CD14-positive monocyte (primary cell): Measurements from ENCODE around the gene AHCYL1. TPM values are rescaled to one million over a fixed set of nuclear protein-coding genes. Genes with fewer than 3 reads are reported as not detected.

ENCODE experiments used
- DNase-seq, 3 donors: peaks; one replicate each; pipeline ENCODE4 v3.0.0-alpha.2; 2011 to 2022
- H2AFZ ChIP-seq: 2 replicates; pipeline ENCODE4 v1.6.0; 2012; ENCODE audit warnings: mild to moderate bottlenecking, low read depth, low read length, inconsistent platforms; ENCODE audit not compliant: insufficient read depth, poor library complexity, severe bottlenecking
- H3K27ac ChIP-seq, 2 donors: 1 replicate in 1 of 2; 2 replicates in 1 of 2; pipeline ENCODE4 v1.5.1; 2012 to 2013; ENCODE audit warnings: low read length in 2 of 2, control low read depth in 1 of 2, inconsistent platforms in 1 of 2, low read depth in 1 of 2, mild to moderate bottlenecking in 1 of 2
- H3K27me3 ChIP-seq, 2 donors: one replicate each; pipeline versions ENCODE4 v1.6.0 to v1.6.1; 2011 to 2013; ENCODE audit warnings: low read length in 2 of 2; ENCODE audit not compliant: control insufficient read depth in 2 of 2, insufficient read depth in 2 of 2
- H3K36me3 ChIP-seq, 2 donors: replicated peaks in 1 of 2; 1 replicate in 1 of 2; 2 replicates in 1 of 2; pipeline versions ENCODE4 v1.5.1 to v1.6.1; 2012 to 2013; ENCODE audit warnings: low read length in 2 of 2, control low read depth in 1 of 2, inconsistent platforms in 1 of 2, mild to moderate bottlenecking in 1 of 2; ENCODE audit not compliant: insufficient read depth in 2 of 2, control insufficient read depth in 1 of 2
- H3K4me1 ChIP-seq, 2 donors: 1 replicate in 1 of 2; 2 replicates in 1 of 2; pipeline versions ENCODE4 v1.5.1 to v1.6.1; 2012 to 2013; ENCODE audit warnings: low read length in 2 of 2, control low read depth in 1 of 2, inconsistent platforms in 1 of 2, mild to moderate bottlenecking in 1 of 2, moderate library complexity in 1 of 2; ENCODE audit not compliant: insufficient read depth in 2 of 2, control insufficient read depth in 1 of 2
- H3K4me2 ChIP-seq: replicated peaks from 2 replicates; pipeline ENCODE3; 2012; ENCODE audit warnings: low read length, moderate library complexity, mild to moderate bottlenecking; ENCODE audit not compliant: poor library complexity, severe bottlenecking; ENCODE audit errors: extremely low read depth
- H3K4me3 ChIP-seq, 3 experiments: fragments of 200-600 bp in 1 of 3; sonication (generic) in 1 of 3; replicated peaks in 1 of 3; 1 replicate in 2 of 3; 2 replicates in 1 of 3; pipeline ENCODE4 v1.5.1; 2011 to 2013; ENCODE audit warnings: low read length in 3 of 3, mild to moderate bottlenecking in 3 of 3, control low read depth in 2 of 3, low read depth in 2 of 3, inconsistent platforms in 1 of 3, moderate library complexity in 1 of 3
- H3K79me2 ChIP-seq: 2 replicates; pipeline ENCODE4 v1.6.0; 2012; ENCODE audit warnings: mild to moderate bottlenecking, control low read depth, inconsistent platforms, low read length, moderate library complexity; ENCODE audit not compliant: insufficient read depth
- H3K9ac ChIP-seq: 2 replicates; pipeline ENCODE4 v1.6.0; 2017; ENCODE audit warnings: low read length, mild to moderate bottlenecking; ENCODE audit not compliant: insufficient read depth, poor library complexity, severe bottlenecking
- H3K9me3 ChIP-seq, 2 donors: replicated peaks in 1 of 2; 1 replicate in 1 of 2; 2 replicates in 1 of 2; pipeline versions ENCODE4 v1.5.1 to v1.6.1; 2012 to 2013; ENCODE audit warnings: low read length in 2 of 2, control low read depth in 1 of 2; ENCODE audit not compliant: control insufficient read depth in 1 of 2, insufficient read depth in 1 of 2
- H4K20me1 ChIP-seq: 2 replicates; pipeline ENCODE4 v1.6.0; 2012; ENCODE audit warnings: mild to moderate bottlenecking, low read length, control low read depth, moderate library complexity; ENCODE audit not compliant: insufficient read depth
- H3K27ac Mint-ChIP-seq, 7 donors: one replicate each; pipeline ENCODE4 v1.8.0; 2020; ENCODE audit warnings: mild to moderate bottlenecking in 7 of 7, mixed read lengths in 7 of 7, moderate library complexity in 6 of 7, inconsistent platforms in 2 of 7
- H3K27me3 Mint-ChIP-seq, 3 donors: one replicate each; pipeline ENCODE4 v1.8.0; 2021 to 2022; ENCODE audit warnings: low read depth in 3 of 3, mild to moderate bottlenecking in 3 of 3, mixed read lengths in 3 of 3, moderate library complexity in 3 of 3, inconsistent platforms in 1 of 3
- H3K36me3 Mint-ChIP-seq, 2 donors: one replicate each; pipeline ENCODE4 v1.8.0; 2020; ENCODE audit warnings: mixed read lengths in 2 of 2, inconsistent platforms in 1 of 2, mild to moderate bottlenecking in 1 of 2
- H3K4me1 Mint-ChIP-seq: one replicate; pipeline ENCODE4 v1.8.0; 2020; ENCODE audit warnings: mild to moderate bottlenecking, mixed read lengths
- H3K4me3 Mint-ChIP-seq, 2 donors: one replicate each; pipeline ENCODE4 v1.8.0; 2020; ENCODE audit warnings: mild to moderate bottlenecking in 2 of 2, mixed read lengths in 2 of 2, moderate library complexity in 1 of 2
- H3K9me3 Mint-ChIP-seq, 7 donors: one replicate each; pipeline ENCODE4 v1.8.0; 2020 to 2022; ENCODE audit warnings: mixed read lengths in 7 of 7, mild to moderate bottlenecking in 6 of 7, moderate library complexity in 6 of 7, inconsistent platforms in 2 of 7
- CTCF ChIP-seq: fragments of 200-600 bp; IDR thresholded peaks from one replicate; pipeline ENCODE4 v1.8.0; 2022; ENCODE audit warnings: antibody characterized with exemption, mild to moderate bottlenecking
- WGBS: methylation state at CpG from one replicate; pipeline ENCODE4 v1.1.5; 2013; ENCODE audit warnings: missing lambda C conversion rate; ENCODE audit not compliant: insufficient coverage; 5-methylcytosine and 5-hydroxymethylcytosine counted together
- intact Hi-C, 2 donors: fragments of 100-400 bp; cut with micrococcal nuclease; formaldehyde crosslinking; loops; one replicate each; pipeline versions ENCODE4 v1.15.0 to v1.15.1; 2023
- polyA plus RNA-seq, 3 donors: library from polyadenylated mRNA; depleted of rRNA in 1 of 3; unstranded in 2 of 3; stranded (reverse) in 1 of 3; fragments of 300-500 nt in 2 of 3; fragments of >200 nt in 1 of 3; fragmentation: Illumina TruSeq in 2 of 3; gene quantifications; 1 replicate in 2 of 3; 2 replicates in 1 of 3; pipeline ENCODE4 v1.2.3, GENCODE V29; 2012 to 2021

Gene AHCYL1
- polyA plus RNA-seq, 3 donors: 39.1 to 63.9 (median 48.8) TPM

DNA sequence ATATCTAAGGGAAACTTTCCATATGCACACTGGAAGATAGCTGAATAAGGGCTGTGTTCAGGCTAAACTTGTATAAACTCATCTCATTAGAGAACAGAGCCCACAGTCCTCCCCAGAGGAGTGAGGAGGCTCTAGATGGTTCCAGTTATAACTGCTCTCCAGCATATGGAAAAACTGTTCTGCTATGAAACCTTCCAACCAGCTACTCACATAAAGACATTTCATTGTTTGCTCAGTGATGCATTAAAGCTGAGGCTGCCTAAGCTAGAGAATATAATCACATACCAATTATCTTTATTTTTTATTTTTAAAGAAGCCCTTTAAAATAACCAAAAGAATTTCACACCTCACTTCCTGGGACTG lies 13.3 kb downstream of the AHCYL1 start:
- intact Hi-C loops: no loop called here
- no peak for TF ChIP-seq CTCF
- Histone ChIP-seq H3K4me1 (peaks cover 4 to 6% of the 10 kb centered on the region in 2 donors), H3K4me3 (no peak overlapping the region), H3K4me2 (no peak overlapping the region), H3K9me3 (no peaks in the 10 kb centered on the region), H3K27ac (no peak overlapping the region), H3K79me2 (peaks cover 75% of the 10 kb centered on the region), H2AFZ (no peak overlapping the region), H4K20me1 (peaks cover 78% of the 10 kb centered on the region), H3K9ac (no peak overlapping the region), H3K36me3 (peaks cover 5 to 23% of the 10 kb centered on the region in 2 donors), H3K27me3 (no peaks in the 10 kb centered on the region)
- no peak overlapping the region for H3K4me3 Mint-ChIP-seq
- H3K27ac Mint-ChIP-seq: peak overlapping the region in 3 of 7 donors; percentile 31 to 49 (median 33)
- peaks cover 0 to 2% (median 0%) of the 10 kb centered on the region in 3 donors for H3K27me3 Mint-ChIP-seq
- H3K9me3 Mint-ChIP-seq: no peaks in the 10 kb centered on the region
- H3K4me1 Mint-ChIP-seq: peaks cover 9% of the 10 kb centered on the region
- peaks cover 9 to 17% of the 10 kb centered on the region in 2 donors for H3K36me3 Mint-ChIP-seq
- DNase-seq: no peak

GRCh38 chr1:110002695-110003094 lies 18.1 kb downstream of the AHCYL1 start:
- Mint-ChIP-seq H3K4me3 (no peak overlapping the region), H3K27me3 (peaks cover 0 to 2% (median 0%) of the 10 kb centered on the region in 3 donors), H3K9me3 (no peaks in the 10 kb centered on the region), H3K27ac (no peak overlapping the region), H3K4me1 (peaks cover 25% of the 10 kb centered on the region), H3K36me3 (peaks cover 9 to 11% of the 10 kb centered on the region in 2 donors)
- Histone ChIP-seq H3K27ac (no peak overlapping the region), H2AFZ (no peak overlapping the region), H3K36me3 (peaks cover 2 to 16% of the 10 kb centered on the region in 2 donors), H4K20me1 (peaks cover 77% of the 10 kb centered on the region), H3K4me1 (peaks cover 12 to 20% of the 10 kb centered on the region in 2 donors), H3K4me2 (no peak overlapping the region), H3K27me3 (no peaks in the 10 kb centered on the region), H3K9ac (no peak overlapping the region), H3K4me3 (no peak overlapping the region), H3K9me3 (no peaks in the 10 kb centered on the region), H3K79me2 (peaks cover 52% of the 10 kb centered on the region)
- WGBS: no CpG with 5 or more reads among the region's 1 CpG
- TF ChIP-seq CTCF: no peak
- intact Hi-C loops: no loop called here
- no peak for DNase-seq
